GM21528 (cell line): ENCODE data around the gene CSTB.

Experiments
- ATAC-seq: cut with Tn5 transposase; IDR thresholded peaks from one replicate; pipeline ENCODE4 v1.9.1; 2021; ENCODE audit warnings: mild to moderate bottlenecking, moderate library complexity; ENCODE audit not compliant: unreplicated experiment, low FRiP score

CSTB gene

DNA sequence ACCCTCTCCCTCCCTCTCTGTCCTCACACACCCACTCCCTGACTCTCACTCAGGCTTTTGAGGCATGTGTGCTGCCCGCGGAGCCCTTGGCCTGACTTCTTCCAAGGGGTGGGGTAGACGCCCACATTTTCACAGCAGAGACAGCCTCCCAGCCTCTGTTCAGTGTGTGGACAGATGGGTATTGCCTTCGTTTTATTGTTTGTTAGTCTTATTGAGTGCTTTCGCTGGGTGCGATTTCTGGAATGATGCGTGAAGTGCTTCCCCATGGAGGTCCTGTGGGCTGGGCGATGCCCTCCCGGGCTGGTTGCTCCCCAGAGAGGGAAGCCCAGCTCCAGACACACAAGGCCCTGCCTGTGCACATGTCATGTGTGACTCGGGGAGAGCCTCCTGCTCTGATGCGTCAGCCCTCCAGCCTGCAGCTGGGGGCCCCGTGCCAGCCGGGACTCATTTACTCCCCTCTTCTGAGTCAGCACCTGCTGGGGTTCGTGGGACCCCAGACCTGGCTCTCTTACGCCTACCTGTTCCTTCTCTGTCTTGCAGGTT is 42.5 kb downstream of the CSTB start:
- no peak for ATAC-seq

DNA sequence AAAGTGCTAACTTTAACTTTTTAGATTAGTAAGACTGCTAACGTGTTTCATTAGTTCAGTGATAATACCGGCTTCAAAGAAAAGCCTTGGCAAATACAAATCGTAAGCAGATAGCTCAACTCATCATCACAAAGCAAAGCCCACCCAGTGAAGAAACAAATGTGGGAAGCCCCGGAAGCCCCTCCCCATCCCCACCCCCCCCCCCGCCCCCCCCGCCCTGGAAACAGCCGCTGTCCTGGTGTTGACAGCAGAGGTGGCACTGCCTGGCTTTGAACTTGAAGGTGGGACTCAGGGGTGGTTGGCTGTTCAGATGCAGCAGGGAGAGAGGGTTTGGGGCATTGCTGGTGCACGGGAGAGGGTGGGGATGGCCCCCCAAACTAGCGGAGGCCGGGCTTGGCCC is 43.0 kb downstream of the CSTB start:
- ATAC-seq = no peak

DNA sequence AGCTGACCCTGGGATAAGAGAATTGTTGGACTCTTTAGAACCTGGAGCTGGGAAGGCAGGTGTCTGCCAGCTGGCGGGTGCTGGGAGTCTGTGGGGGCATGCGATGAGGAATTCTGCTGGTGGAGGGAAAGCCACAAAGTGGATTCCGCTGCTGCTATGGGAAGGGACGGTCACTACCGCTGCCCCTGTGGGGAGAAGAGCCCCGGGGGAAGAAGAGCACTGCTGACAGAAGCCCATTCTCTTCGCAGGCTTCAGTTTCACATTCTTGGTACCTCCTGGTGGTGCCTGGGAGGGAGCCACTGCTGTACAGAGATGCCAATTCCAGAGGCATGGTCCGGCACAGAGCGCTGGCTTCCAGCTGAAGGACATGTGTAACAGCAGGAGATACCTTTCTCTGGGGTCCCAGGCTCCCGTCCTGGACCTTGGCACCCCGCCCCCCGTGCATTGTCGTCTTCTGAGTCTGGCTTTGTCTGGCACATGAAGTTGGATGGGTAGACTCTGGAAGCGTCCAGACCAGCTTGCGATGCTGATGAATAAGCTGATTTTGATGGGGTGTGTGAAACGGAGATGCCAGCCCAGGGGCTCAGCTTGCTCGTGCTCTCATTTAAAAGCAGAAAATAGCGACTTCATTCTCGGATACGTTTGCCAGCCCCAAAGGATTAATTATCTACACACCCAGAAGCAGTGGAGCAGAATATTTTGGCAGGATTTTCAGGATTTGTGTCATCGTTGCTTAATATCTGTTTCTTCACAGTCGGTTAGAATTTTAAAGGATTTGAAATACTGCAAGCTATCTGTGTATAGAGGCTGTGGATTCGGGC is 44.0 kb downstream of the CSTB start:
- no peak for ATAC-seq

DNA sequence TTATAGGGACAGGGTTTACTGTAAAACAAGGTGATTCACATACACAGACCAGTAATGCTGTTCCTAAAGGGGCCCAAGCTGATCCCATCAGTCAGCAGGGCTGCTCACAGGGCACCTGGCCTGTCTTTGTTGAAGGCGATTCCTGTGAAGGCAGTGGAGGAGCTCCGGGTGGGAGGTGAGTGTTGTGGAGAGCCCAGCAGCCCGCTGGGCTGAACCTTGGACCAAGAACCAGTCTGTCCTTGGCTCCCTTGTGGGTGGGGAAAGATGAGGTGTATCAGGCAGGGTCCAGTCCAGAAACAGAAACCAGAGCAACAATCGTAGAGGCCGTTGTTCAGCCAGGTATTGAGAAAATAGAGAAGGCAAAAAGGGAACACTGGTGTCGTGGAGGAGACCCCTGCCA is 44.6 kb downstream of the CSTB start:
- no peak for ATAC-seq

DNA sequence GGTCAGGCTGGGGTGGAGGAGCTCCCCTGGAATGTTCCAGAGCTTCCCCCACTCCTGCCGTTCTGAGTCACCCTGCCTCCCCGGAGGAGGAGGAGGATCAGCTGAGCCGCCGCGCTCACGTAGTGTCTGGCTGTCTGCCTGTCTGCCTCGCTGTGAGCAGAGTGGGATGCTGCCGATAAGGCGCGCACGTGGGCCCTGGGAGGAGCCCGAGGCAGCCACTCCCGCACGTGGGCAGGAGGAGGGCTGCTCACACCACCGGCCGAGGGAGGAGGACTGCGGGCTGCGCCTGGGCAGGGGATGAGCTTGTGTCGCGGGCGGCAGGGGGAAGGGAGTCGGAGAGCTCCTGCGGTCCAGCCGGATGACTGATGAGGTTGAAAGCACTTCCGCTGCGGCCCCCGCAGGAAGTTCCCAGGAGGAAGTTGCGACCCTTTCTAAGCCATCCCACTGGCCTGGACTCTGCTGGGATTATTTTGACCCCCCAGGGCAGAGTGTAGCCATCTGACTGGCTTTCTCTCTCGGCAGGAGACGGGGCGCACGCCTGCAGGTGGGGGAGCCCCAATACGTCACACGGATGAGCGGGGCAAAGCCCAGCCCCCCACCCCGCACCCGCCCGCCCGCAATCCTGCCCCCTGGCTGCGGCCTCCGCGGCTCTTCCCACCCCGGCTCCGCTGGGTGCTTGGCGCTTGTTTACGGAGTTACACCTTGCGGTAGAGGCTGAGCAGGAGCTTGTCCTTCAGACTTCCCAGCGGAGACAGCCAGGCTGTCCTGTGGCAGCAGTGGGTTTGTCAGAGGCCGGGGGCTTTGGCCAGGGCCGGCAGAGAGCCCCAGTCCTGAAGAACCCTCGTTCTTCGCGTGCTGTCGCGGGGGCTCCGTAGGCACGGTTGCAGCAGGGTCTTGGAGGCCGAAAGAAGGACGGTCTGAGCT is 47.4 kb downstream of the CSTB start:
- ATAC-seq = peak; percentile 63

DNA sequence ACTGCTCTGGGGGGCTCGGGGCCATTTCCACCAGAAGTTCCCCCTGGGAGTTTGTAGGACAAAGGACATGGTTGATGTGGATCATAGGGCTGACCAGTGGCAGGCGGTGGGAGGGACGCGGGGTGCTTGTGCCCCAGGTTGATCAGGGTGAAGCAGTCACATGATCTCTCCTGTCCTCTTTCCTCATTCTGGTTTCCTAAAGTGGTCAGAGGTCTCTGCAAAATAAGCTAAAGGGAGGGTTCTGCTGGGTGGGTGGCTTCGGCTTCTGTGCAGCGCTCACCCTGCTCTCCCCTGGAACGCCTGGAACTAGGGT is 48.0 kb downstream of the CSTB start:
- ATAC-seq = peak; percentile 12

DNA sequence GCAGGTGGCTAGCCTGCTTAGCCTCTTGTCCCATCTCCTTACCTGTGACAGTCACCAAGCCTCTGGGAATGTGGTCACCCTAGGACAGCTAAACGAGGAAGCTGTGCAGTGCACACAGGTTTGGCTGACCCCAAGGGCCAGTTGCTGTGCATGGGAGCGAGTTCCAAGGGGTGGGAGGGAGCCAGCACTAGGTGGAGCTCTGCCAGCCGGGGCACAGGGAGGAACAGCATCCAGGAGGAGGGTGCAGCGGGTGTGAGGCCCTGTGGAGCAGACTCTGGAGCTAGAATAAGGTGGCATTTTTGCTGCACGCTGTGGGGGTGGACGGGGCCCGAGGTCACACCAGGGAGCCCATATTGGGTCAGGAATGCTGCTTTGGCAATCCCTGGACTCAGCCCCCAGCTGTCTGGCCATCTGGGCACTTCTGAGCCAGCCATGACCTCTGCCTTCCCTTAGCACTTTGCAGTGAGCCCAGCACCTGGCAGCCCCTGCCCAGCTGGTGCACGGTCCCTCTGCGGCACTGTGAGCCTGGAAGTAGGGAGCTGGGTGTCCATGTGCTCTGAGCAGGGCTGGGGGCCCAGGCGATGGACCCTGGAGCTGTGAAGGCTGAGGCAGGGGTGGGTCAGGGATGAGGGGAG is 48.5 kb downstream of the CSTB start:
- ATAC-seq = no peak

DNA sequence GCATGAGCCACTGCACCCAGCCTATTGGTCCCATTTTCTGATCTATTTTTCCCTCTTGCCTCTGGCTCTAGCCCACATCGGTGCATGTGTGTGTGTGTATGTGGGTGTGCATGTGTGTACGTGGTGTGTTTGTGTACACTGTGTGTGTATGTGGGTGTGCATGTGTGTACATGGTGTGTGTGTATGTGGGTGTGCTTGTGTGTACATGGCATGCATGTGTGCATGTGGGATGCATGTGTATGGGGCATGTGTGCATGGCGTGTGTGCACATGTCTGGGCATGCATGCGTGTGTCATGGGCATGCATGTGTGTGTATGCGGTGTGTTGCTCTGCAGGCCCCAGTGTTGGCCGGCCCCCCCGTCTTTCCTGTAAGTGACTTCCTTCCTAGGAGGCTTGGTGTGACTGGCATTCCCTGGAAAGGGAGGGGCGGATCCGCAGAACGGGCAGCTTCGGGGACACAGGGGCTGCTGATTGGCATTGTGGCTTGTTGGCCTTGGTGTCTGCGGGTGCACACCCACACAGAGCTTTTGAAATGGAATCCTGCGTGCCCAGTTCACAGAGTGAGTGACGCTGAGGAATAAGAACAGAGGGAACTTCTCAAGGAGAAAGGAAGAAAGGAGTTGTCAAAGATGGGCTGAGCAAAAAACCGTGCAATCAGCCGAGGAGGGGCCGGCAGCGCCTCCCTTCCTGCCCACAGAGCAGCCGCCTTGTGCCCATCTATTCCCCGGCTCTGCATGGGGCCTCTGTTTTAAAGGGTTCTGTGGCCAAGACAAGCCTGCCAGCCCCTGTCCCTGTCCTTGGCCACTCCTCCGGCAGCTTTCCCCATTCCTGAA is 49.2 kb downstream of the CSTB start:
- no peak for ATAC-seq
